ENCODE data around the gene NEMP2. TPM values are rescaled to one million over a fixed set of nuclear protein-coding genes. Genes with fewer than 3 reads are reported as not detected.

NEMP2 gene
- total and polyA plus RNA-seq, 2 of the 8 experiments (the other 6 are each of a cell fraction or from before 2014, with no cell fraction given): 3.1 to 5.3 TPM

- TF ChIP-seq CHD7 (IDR thresholded peaks at IDR 0.05; ENCODE audit: insufficient replicate concordance, low read length) (no peak), FOSL1 (IDR thresholded peaks at IDR 0.05; ENCODE audit: insufficient read depth, low read depth, low read length) (no peak), RFX5 (IDR thresholded peaks at IDR 0.05; ENCODE audit: borderline replicate concordance, low read depth, low read length) (no peak), BACH1 (IDR thresholded peaks at IDR 0.05; ENCODE audit: low read length) (no peak), SP2 (IDR thresholded peaks at IDR 0.05; ENCODE audit: low read length) (no peak)
Observed at GRCh38 chr2:190551928-190552327, 17.4 kb upstream of the NEMP2 start (continued).

Data from H1 (cell line).